ENCODE data around the gene TEX13D. TPM values are rescaled to one million over a fixed set of nuclear protein-coding genes. Genes with fewer than 3 reads are reported as not detected.

The TEX13D gene
- total and polyA plus RNA-seq, 2 donors (not counting 3 experiments of a cell fraction or from before 2014, with no cell fraction given) = not detected

DNA sequence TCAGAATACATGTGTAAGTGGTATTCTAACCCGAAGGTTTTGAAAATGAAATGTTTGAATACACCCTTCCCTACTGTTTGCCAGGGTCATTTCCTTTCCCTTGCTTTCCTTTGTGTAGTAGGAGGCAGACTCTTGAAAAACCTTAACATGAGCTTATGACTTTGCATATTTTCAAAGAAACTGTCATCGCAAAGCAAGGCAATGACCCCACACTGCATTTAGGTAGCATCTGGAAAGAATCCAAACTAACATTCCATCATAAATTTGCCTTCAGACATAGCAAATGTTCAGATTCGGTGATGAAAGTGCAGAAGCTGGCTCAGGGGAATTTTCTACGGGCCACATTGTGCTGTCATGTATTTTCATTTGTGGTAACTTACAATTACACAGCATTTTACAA is 46.2 kb downstream of the TEX13D start:
- H3K9me3 ChIP-seq (replicated peaks; ENCODE audit: control insufficient read depth, insufficient read depth, low read length) = no peaks in the 10 kb centered on the region
- no peaks in the 10 kb centered on the region for H3K79me2 ChIP-seq (ENCODE audit: control insufficient read depth, insufficient read depth, low read length)
- intact Hi-C loops (cut with micrococcal nuclease) (no loop called here), dilution Hi-C loops (cut with MboI; ENCODE audit: extremely low pct_ligation_motif_present, low sequenced_read_pairs) (no loop called here)
- DNase-seq (ENCODE audit: low read depth, low spot score) (no peak), FAIRE-seq (no peak)
- H3K4me2 ChIP-seq (ENCODE audit: insufficient read depth, low read length) = no peak overlapping the region
- no peaks in the 10 kb centered on the region for H4K20me1 ChIP-seq (replicated peaks; ENCODE audit: control insufficient read depth, extremely low read depth, insufficient read depth, low read length)
- H3K9me1 ChIP-seq (replicated peaks; ENCODE audit: control insufficient read depth, extremely low read depth, insufficient read depth, low read length) = no peaks in the 10 kb centered on the region
- no peak overlapping the region for H2AFZ ChIP-seq (ENCODE audit: low read depth, low read length)
- no peaks in the 10 kb centered on the region for H3K4me1 ChIP-seq (ENCODE audit: control insufficient read depth, extremely low read depth, insufficient read depth, low read length)
- no peak overlapping the region for H3K4me3 ChIP-seq (replicated peaks in 1 of 3; ENCODE audit: insufficient read depth in 1 of 3, low read depth in 1 of 3, low read length in 3 of 3)
- no peak overlapping the region for H3K27ac ChIP-seq (ENCODE audit: insufficient read depth, low read depth, low read length)
- H3K27me3 ChIP-seq (ENCODE audit: control insufficient read depth in 2 of 2, insufficient read depth in 2 of 2, low read length in 2 of 2) = no peaks in the 10 kb centered on the region
- no peak overlapping the region for H3K9ac ChIP-seq (replicated peaks; ENCODE audit: extremely low read depth, insufficient read depth, low read length)
- no TSS peak for BruUV-seq (replicated peaks)
- H3K36me3 ChIP-seq (ENCODE audit: control insufficient read depth in 2 of 2, extremely low read depth in 1 of 2, insufficient read depth in 2 of 2, low read length in 2 of 2) = no peaks in the 10 kb centered on the region
- CTCF ChIA-PET = no interaction called here
- POLR2A ChIA-PET = no interaction called here
- TF ChIP-seq, protein P1, sequence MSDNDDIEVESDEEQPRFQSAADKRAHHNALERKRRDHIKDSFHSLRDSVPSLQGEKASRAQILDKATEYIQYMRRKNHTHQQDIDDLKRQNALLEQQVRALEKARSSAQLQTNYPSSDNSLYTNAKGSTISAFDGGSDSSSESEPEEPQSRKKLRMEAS (IDR thresholded peaks at IDR 0.05; ENCODE audit: insufficient read depth, insufficient read length) = no peak
- no peak for TF ChIP-seq FOS (IDR thresholded peaks at IDR 0.05; ENCODE audit: borderline replicate concordance, insufficient read depth, low read length)
- TF ChIP-seq EZH2 (IDR thresholded peaks at IDR 0.05; ENCODE audit: borderline replicate concordance, low read depth, low read length, severe bottlenecking) = no peak
- TF ChIP-seq, protein P2, sequence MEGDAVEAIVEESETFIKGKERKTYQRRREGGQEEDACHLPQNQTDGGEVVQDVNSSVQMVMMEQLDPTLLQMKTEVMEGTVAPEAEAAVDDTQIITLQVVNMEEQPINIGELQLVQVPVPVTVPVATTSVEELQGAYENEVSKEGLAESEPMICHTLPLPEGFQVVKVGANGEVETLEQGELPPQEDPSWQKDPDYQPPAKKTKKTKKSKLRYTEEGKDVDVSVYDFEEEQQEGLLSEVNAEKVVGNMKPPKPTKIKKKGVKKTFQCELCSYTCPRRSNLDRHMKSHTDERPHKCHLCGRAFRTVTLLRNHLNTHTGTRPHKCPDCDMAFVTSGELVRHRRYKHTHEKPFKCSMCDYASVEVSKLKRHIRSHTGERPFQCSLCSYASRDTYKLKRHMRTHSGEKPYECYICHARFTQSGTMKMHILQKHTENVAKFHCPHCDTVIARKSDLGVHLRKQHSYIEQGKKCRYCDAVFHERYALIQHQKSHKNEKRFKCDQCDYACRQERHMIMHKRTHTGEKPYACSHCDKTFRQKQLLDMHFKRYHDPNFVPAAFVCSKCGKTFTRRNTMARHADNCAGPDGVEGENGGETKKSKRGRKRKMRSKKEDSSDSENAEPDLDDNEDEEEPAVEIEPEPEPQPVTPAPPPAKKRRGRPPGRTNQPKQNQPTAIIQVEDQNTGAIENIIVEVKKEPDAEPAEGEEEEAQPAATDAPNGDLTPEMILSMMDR (IDR thresholded peaks at IDR 0.05; ENCODE audit: extremely low read depth in 1 of 2, insufficient read depth in 1 of 2, low read depth in 1 of 2, low read length in 2 of 2) = no peak
- no peak for TF ChIP-seq GATA2 (IDR thresholded peaks at IDR 0.05; ENCODE audit: insufficient read depth, insufficient read length, low read depth, low read length)
- TF ChIP-seq POLR2AphosphoS5 (IDR thresholded peaks at IDR 0.05; ENCODE audit: insufficient read depth, low read depth, low read length) = no peak
- no peak for TF ChIP-seq JUN (IDR thresholded peaks at IDR 0.05; ENCODE audit: borderline replicate concordance, insufficient read depth, insufficient read length, low read depth)
- no peak for TF ChIP-seq MYC (IDR thresholded peaks at IDR 0.05; ENCODE audit: low read depth, low read length)
